Astrocyte of the spinal cord (primary cell): ENCODE data around the gene IGFALS.

ENCODE experiments used
- DNase-seq: peaks from one replicate; pipeline ENCODE4 v3.0.0; 2011; ENCODE audit warnings: low read depth, low spot score
- H3K4me3 ChIP-seq: 2 replicates; pipeline ENCODE4 v1.5.1; 2011; ENCODE audit warnings: low read depth, mild to moderate bottlenecking, low read length, moderate library complexity
- in situ Hi-C: cut with HindIII; loops from 2 replicates; pipeline ENCODE4 v1.10.0; 2017; ENCODE audit warnings: low sequenced_read_pairs
- TF ChIP-seq, protein P1 (sequence below): IDR thresholded peaks from 2 replicates; pipeline ENCODE4 v1.5.1; 2012; ENCODE audit warnings: low read depth, mild to moderate bottlenecking, low read length, inconsistent platforms

Gene IGFALS

DNA sequence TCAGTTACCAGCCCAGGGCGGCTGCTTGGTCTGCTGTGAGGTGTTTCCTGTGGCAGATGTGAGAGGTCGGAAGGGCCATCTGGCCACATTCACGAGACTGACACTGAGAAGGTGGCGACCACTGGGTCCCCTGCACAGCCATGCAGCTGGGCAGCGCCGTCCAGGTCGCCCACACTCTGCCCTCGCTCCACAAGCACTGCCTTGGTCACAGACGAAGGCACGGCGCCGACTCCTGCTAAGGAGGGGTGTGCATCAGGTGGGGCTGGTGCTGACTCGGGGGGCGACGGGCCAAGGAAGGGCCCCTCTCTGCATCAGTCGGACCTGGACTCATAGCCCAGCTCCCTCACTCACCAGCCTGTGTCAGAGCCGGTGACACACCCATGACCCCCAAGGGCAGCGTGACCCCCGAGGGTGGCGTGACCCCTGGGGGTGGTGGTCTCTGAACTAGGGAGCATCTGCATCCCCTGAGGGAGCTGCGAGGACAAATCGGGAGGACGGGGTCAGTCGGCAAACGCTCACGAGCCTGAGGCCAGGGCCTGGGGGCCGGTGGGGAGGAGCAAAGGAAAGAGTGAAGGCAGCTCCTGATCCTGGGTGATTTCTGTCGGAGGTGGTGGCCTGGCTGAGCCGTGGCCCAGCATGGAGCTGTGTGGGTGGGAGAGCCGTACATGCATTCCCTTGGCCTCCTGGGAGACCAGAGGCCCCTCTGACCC, 52.6 kb downstream of the IGFALS start:
- TF ChIP-seq, protein P1, sequence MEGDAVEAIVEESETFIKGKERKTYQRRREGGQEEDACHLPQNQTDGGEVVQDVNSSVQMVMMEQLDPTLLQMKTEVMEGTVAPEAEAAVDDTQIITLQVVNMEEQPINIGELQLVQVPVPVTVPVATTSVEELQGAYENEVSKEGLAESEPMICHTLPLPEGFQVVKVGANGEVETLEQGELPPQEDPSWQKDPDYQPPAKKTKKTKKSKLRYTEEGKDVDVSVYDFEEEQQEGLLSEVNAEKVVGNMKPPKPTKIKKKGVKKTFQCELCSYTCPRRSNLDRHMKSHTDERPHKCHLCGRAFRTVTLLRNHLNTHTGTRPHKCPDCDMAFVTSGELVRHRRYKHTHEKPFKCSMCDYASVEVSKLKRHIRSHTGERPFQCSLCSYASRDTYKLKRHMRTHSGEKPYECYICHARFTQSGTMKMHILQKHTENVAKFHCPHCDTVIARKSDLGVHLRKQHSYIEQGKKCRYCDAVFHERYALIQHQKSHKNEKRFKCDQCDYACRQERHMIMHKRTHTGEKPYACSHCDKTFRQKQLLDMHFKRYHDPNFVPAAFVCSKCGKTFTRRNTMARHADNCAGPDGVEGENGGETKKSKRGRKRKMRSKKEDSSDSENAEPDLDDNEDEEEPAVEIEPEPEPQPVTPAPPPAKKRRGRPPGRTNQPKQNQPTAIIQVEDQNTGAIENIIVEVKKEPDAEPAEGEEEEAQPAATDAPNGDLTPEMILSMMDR: no peak
- DNase-seq: no peak
- H3K4me3 ChIP-seq: no peak overlapping the region
- in situ Hi-C loops: no loop called here
